NCI-H69 (cell line): ENCODE measurements around the gene GTSE1.
"Not testable (repeated sequence)": the region's sequence is repeated elsewhere in the genome, so short reads cannot be mapped to it uniquely, and the experiment has no call there.

Experiments
- DNase-seq: peaks from one replicate; lab custom pipeline; 2025; lab: John Stamatoyannopoulos, UW

Gene GTSE1, protein sequence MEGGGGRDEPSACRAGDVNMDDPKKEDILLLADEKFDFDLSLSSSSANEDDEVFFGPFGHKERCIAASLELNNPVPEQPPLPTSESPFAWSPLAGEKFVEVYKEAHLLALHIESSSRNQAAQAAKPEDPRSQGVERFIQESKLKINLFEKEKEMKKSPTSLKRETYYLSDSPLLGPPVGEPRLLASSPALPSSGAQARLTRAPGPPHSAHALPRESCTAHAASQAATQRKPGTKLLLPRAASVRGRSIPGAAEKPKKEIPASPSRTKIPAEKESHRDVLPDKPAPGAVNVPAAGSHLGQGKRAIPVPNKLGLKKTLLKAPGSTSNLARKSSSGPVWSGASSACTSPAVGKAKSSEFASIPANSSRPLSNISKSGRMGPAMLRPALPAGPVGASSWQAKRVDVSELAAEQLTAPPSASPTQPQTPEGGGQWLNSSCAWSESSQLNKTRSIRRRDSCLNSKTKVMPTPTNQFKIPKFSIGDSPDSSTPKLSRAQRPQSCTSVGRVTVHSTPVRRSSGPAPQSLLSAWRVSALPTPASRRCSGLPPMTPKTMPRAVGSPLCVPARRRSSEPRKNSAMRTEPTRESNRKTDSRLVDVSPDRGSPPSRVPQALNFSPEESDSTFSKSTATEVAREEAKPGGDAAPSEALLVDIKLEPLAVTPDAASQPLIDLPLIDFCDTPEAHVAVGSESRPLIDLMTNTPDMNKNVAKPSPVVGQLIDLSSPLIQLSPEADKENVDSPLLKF

DNA sequence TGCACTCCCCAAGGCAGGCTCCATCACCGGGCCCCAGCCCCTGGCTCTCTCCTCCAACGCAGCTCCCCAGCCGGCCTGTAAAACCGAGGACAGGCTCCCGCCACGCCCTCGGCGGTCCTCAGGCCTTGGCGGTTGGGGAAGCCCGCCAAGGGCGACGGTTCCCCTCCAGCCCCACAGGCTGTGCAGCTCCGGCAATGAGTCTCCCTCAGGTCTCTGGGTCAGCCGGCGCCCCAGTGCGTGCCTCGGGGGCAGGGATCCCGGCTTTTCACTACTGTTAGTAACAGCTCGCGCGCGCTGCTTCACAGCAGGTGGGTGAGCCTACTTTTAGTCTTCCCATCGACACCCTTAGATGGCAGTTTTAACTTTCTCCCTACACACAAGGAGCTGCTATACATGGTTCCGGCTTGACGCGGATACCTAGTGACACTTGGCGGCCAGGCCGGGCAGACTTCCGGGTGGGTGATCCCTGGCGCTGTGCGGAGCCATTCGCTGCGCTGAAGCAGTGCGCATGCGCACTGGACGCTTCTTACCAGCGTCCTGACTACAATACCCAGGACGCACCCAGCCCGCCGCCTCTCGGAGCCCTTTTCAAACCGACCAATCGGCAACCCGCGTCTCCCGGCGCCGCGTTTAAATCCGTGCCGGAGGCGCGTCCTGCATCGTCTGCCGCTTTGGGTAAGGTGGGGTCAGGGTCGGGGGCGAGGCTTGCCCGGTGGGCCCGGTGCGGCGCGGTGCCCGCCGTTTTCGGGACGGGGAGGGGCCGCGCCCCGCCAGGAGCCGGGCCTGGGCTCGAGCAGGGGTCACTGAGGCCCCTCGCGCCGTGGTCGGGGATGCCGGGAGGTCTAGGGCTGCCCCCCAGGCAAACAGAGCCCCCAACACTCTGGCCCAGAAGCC lies at the start of gene GTSE1:
Gene GTSE1 (plus strand): TSS at position 614 of the 894 bp plus-strand sequence. CDS start 531 bp downstream, outside the sequence.
- DNase-seq = peak; percentile 99

DNA sequence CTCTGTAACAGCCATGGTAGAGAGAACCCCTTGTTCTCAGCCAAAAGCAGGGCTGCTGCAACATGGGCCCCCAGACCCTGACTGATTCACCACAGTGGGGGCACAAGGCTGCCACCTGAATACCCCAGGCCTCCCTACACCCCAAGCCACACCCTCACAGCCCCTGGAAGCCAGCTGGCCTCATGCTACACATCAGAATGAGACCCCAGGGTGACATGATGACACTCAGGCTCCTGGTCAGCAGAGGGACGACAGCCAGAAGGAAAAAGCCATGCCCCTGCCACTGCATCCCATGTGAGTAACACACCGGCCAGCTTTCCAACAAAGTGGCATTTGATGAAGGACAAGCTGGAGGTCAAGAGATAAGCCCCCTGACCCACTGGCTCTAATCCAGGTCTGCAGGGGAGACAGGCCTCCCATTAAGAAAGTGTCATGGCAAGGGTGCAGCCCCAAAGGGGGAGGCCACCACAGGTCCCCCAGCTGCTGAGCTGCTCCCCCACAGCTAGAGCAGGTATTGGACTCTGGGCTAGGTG lies 49.2 kb upstream of the GTSE1 start:
- DNase-seq = no peak

GRCh38 chr22:46250035-46250782 lies 46.5 kb upstream of the GTSE1 start, which contains the start of gene CDPF1:
TSS of gene CDPF1 (minus strand) at chr22:46250293. CDS start at chr22:46248284, 2,009 bp downstream.
- DNase-seq = peak; percentile 96

- peak; percentile 58 for DNase-seq
Measured at GRCh38 chr22:46250783-46251125, 45.9 kb upstream of the GTSE1 start.

- no peak for DNase-seq
Measured at GRCh38 chr22:46251266-46251665, 45.4 kb upstream of the GTSE1 start.

- DNase-seq = no peak
Measured at GRCh38 chr22:46251816-46252380, 44.8 kb upstream of the GTSE1 start.

- DNase-seq = no peak
Measured at GRCh38 chr22:46256358-46256958, 40.2 kb upstream of the GTSE1 start.

- DNase-seq = no peak
Measured at GRCh38 chr22:46259374-46259773, 37.3 kb upstream of the GTSE1 start.

GRCh38 chr22:46260038-46260437 lies 36.6 kb upstream of the GTSE1 start:
- no peak for DNase-seq

GRCh38 chr22:46262449-46263215 lies 34.0 kb upstream of the GTSE1 start:
- no peak for DNase-seq

- DNase-seq = no peak
Measured at GRCh38 chr22:46263216-46263590, 33.5 kb upstream of the GTSE1 start, which contains the start of gene PKDREJ. TSS of gene PKDREJ (minus strand) at chr22:46263343. CDS start at chr22:46263322, 21 bp downstream.

- DNase-seq = not testable (repeated sequence)
Measured at GRCh38 chr22:46264520-46264919, 32.1 kb upstream of the GTSE1 start.

GRCh38 chr22:46265627-46266026 lies 31.0 kb upstream of the GTSE1 start:
- not testable (repeated sequence) for DNase-seq

DNA sequence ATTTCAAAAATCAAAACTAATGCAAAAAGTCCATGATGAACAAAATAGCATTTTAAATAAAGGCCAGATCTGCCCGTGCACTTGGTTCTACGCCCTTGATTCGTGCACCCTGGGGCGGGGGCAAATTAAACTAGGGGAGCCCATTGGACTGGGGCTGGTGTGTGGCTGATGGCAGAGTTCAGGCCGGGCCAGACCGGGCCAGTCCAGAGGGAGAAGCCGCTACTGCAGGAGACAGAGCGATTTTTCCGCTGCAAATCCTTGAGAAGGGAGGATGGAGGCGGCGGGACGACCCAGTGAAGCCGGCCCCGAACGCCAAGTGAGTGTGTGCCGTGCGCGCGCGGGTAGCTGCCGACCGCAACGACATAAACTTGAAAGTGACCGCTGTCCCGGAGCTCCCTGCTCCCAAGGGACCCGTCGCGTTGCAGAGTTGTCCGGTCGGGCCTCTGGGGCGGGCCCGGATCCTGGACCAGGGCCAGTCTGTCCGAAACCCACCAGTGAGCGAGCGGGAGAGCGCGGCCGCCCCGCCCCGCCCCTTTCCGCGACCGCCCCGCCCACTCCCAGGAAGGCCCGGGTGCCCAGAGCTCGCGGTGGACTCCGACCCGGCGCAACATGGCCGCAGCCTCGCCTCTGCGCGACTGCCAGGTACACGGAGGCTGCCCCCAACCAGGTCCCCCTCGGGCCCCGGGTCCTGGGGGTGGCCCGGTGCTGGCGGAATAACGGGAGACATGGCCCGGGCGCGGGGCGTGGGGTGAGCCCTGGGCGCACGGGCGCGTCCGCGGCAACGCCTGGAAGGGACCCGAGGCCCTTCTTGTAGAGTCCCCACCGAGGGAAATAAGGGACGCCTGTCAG lies 29.0 kb upstream of the GTSE1 start, which contains the start of gene TTC38:
Gene TTC38 (plus strand): TSS at position 578 of the 849 bp plus-strand sequence. CDS start 32 bp downstream, at position 610.
- DNase-seq = peak; percentile 76

GRCh38 chr22:46269564-46269963 lies 27.1 kb upstream of the GTSE1 start:
- DNase-seq = no peak

GRCh38 chr22:46272196-46272595 lies 24.5 kb upstream of the GTSE1 start:
- no peak for DNase-seq

DNA sequence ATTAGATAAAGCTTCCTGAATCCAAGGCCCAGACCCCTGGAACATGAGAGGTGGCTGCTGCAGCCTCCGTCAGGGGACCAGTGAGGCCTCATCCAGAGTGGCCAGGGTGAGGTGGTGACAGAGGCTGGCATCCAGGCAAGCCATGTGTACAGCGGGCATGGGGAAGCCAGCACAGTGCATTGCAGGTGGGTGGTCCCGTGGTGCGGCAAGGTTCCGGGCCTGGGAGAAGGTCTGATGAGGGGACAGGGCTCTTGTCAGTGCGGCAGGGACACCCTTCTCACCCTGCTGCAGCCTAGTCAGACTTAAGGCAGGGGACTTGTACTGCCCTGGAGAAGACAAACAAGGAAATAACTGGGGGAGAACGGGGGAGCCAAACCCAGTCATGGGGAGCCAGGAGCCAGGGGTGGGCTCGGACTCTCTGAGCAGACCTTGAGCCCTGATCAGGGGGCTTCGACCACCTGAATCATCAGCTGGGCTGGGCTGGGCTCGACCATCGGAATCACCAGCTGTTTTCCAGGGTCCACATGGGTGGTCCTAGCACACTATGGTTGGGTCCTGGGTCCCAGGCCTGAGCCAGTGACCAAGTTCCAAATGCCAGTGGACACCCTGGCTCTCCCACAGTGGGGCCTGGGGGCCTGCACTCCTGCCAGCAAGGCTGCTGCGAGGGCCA lies 23.8 kb upstream of the GTSE1 start:
- no peak for DNase-seq
